Gastrocnemius medialis (tissue), 4 donors: ENCODE measurements around the gene CAMKV.

Experiments
- CTCF ChIP-seq, 5 experiments: fragments of 450-650 bp in 3 of 5; fragments of 200-600 bp in 2 of 5; sonication (generic) in 2 of 5; IDR thresholded peaks in 4 of 5; conservative IDR thresholded peaks in 1 of 5; 1 replicate in 4 of 5; 2 replicates in 1 of 5; pipeline ENCODE4 v1.5.1; 2016 to 2019; ENCODE audit warnings: antibody characterized with exemption in 5 of 5, mild to moderate bottlenecking in 3 of 5, moderate library complexity in 3 of 5
- POLR2A ChIP-seq, 2 donors: fragments of 450-650 bp; IDR thresholded peaks; one replicate each; pipeline ENCODE4 v1.6.1; 2017; ENCODE audit warnings: antibody characterized with exemption in 2 of 2, mild to moderate bottlenecking in 2 of 2, moderate library complexity in 2 of 2

- TF ChIP-seq CTCF (IDR thresholded peaks at IDR 0.05 in 4 of 5, conservative IDR thresholded peaks at IDR 0.05 in 1 of 5) (no peak), POLR2A (IDR thresholded peaks at IDR 0.05) (no peak)
Observed at GRCh38 chr3:49903451-49904424, 34.0 kb upstream of the CAMKV start, which contains the start of gene MST1R.
